ENCODE results near the gene CCDC137.

- TF ChIP-seq CTCF (IDR thresholded peaks at IDR 0.05): no peak
- TF ChIP-seq POLR2A (IDR thresholded peaks at IDR 0.05): no peak
These were observed 53.9 kb downstream of the CCDC137 start for GRCh38 chr17:81720267-81721071.

All from esophagus squamous epithelium (tissue), 4 donors.